Kidney glomerular epithelial cell (primary cell): Measurements from ENCODE around the gene MFSD1.
A peak's percentile ranks its signal among the peaks of the same experiment; 100 is the strongest.

Experiments used
- DNase-seq: peaks from one replicate; lab custom pipeline; 2025; lab: John Stamatoyannopoulos, UW

The MFSD1 gene, protein sequence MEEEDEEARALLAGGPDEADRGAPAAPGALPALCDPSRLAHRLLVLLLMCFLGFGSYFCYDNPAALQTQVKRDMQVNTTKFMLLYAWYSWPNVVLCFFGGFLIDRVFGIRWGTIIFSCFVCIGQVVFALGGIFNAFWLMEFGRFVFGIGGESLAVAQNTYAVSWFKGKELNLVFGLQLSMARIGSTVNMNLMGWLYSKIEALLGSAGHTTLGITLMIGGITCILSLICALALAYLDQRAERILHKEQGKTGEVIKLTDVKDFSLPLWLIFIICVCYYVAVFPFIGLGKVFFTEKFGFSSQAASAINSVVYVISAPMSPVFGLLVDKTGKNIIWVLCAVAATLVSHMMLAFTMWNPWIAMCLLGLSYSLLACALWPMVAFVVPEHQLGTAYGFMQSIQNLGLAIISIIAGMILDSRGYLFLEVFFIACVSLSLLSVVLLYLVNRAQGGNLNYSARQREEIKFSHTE

DNA sequence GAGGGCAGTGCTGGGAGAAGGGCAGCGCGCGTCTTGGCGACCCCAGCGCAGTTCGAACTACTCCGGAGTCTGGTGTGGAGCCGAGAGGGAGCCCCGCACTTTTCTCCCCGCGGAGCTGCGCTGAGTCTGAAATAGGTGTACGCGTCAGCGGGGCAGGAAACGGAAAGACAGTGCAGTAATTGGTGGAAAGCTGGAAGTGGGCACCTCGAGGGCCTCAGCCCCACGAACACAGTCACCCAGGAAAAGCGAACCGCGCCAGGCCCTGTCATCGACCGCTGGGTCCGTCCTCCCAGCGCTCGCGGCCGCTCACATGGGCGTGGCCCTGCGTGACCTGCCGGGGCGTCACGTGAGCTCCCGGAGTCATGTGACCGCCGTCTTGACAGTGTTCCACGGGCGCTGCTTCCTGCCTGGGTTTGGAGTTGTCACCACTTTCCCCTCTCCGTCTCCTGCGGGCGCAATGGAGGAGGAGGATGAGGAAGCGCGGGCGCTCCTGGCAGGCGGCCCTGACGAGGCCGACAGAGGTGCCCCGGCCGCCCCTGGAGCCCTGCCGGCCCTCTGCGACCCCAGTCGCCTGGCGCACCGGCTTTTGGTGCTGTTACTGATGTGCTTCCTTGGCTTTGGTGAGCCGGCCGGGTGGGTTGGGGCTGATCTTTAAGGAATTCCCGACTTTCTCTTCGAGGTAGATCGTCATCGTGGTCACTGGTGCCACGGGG lies at the start of gene MFSD1:
Gene MFSD1, plus strand, starts transcription at position 359 of the 713 bp plus-strand sequence. Its CDS starts 99 bp downstream, at position 458.
- peak; percentile 69 for DNase-seq

DNA sequence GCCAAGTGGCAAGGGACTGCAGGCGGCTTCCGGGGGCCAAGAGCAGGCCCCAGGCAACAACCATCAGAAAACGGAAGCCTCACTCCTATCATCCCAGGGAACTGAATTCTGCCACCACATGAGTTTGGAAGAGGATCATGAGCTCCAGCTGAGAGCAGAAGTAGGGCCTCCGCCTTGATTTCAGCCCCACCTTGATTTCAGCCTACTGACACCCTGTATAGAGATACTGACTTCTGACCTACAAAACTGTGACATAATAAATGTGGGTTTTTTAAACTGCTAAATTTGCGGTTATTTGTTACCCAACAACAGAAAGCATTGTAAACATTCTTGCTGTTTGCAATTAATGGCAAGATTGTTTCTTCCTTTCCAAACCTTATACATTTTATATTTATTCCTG lies 48.0 kb upstream of the MFSD1 start:
- DNase-seq, result no peak

DNA sequence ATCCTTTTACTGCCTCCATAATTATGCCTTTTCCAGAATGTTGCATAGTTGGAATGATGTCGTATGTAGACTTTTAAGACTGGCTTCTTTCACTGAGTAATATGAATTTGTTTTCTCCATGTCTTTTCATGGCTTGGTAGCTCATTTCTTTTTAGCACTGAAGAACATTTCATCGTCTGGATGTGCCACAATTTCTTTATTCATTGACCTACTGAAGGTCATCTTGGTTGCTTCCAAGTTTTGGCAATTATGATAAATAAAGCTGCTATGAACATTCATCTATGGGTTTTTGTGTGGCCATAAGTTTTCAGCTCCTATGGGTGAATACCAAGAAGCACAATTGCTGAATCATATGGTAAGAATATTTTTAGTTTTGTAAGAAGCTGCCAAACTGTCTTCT lies 46.4 kb upstream of the MFSD1 start:
- DNase-seq, result no peak

DNA sequence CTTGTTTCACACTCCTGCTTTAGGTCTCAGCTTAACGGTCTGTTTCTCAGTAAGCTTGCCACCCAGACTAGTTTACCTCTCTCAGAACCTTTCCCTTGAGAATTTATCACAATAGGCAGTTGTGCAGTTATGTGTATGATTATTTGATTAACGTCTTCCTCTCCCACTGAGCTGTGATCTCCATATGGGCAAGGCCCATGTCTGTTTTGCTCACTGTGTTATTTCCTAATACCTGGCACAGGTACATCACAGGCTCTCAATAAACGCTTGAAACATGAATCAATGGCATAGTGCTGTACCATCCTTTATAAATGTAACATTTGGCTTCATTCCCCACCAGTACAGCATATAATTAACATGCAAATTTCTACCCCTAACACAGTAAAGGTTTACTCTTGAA lies 40.5 kb upstream of the MFSD1 start:
- DNase-seq, result no peak

DNA sequence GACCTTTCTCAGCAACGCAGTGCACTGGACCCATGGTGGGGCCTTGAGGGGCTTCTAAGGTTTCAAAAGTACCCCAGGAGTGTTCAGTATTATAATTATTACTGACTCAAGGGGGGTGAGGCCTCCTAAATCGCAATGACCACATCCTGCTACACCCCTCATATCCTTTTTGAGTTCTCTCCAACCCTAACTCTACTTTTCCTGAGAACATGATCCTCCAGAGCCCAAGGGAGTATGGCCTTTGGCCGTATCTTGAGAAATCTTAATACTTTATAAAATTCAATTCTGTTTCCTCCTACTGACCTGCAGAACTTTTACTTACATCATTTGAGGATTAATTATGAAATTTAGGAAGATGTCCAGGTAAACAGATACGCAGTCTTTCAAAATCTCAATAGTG lies 39.2 kb upstream of the MFSD1 start:
- no peak for DNase-seq

DNA sequence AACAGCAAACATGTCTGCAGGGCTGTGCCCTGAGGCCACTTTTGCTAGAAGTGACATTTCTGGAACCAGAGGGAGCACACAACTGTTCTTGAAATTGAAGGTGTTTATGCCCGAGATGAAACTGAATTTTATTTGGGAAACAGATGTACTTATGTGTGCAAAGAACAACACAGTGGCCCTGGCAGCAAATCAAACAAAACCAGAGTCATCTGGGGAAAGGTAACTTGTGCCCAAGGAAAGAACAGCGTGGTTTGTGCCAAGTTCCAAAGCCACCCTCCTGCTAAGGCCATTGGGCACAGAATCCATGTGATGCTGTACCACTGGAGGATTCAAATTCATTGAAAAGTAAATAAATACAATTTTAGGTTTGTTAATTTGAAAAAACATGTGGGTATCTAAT lies 38.4 kb upstream of the MFSD1 start:
- DNase-seq, result no peak

DNA sequence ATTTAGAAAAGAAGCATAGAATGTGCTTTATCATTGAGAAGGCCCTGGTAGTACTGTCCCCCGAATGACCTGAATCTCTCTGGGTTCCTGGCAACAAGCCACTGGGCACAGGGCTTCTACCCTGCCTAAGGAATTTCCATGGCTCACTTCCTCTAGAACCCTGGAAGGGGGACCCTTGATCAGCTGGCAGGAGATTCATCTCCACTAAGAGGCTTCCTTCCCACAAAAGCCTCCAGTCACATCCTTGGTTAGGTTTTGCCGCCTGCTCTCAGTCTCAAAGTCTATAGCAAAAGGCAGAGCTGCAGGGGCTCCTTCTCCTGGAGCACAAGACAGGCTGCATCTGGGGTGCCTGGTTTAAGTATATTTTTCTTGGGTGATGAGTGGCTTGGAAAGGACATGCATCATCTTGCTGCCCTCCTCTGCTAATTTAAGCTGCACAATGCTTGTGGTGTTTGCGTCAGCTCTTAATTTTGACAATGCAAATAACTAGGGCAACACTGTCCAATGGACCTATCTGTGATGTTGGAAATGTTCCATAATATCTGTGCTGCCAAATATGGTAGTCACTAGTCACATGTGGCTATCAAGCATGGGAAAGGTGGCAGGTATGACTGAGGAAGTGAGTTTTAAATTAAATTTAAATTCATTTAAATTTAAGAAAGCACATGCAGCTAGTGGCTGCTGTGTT lies 36.2 kb upstream of the MFSD1 start:
- DNase-seq, result no peak

DNA sequence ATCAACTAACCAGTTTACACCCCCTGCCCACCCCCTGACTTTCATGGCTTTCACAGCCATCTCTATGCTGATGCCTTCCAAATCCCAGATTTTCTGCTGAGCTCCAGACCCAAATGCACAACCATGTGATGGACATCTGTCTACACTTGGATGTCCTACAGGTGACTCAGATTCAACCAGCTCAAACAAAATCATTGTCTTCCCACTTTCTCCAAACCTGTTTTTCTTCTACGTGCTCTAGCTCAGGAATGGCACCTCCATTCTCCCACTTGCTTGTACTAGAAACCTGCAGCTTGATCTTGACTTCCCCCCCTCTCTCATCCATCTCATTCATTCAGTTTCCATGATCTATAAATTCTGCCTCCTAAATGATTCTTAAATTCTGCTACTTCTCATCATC lies 35.5 kb upstream of the MFSD1 start:
- no peak for DNase-seq

DNA sequence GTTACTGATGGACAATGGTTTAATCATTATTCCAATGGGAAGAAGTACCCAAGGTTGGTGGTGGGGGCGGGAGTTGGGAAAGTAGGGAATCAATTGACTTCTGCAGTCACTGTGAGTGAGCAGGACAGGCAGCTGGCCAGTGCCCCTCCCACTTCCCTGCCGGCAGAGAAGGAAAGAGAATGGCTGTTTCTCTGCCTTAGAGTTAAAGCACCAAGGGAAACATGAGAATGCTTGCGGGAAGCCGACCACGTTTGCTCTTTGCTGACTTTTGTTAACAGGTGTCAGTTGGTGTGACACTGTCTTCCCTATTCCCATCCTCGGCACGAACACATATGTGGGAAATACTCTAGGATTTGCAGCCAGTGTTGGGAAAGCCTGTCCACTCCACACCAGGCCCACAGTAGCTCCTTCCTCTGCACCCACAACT lies 33.5 kb upstream of the MFSD1 start:
- peak; percentile 51 for DNase-seq

DNA sequence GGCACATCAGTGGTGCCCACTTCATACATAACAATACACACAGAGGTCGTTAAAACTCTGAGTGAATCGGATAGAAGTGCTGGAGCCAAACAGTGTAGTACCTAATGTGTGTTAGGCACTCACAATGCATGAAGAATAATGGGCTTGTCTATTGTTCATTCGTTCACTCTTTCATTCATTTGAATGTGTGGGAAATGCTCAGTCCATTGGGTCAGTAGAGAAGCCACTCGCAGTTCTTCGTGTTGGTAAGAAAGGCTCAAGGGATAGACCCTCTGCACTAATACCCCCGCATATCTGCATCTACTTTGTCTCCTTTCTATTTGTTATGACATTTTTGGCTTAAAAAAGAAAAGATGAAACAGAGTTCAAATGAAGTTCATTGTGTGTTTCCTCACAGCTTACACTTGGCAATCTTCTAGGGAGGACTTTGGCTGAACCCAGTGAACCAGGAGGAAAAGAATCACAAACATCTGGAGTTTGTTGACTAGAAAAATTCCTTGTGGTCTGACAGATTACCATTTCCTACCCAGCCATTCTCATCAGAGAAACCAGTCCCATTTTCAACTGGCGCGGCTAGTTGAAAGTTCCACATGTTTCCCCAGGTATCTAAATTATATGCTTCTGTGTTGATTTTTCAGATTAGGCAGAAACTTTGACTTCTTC lies 32.8 kb upstream of the MFSD1 start:
- peak; percentile 80 for DNase-seq

DNA sequence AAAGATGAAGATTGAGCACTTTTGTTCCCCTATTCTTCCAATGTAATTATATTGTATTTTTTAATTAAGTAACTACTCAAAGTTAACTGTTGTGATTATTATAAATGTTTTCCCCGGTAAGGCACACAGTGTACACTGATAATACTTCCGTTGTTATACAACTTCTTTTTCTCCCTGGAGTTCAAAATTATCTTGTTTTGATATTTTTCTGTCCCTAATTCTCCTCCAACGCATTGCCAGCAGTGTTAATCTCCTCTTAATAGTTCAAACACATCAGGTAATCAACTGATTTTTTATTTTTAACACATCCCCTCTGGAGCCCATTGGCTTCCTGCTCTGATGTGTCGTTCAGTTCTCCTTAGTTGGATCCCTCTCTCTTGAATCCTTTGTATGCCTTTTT lies 32.3 kb upstream of the MFSD1 start:
- no peak for DNase-seq

DNA sequence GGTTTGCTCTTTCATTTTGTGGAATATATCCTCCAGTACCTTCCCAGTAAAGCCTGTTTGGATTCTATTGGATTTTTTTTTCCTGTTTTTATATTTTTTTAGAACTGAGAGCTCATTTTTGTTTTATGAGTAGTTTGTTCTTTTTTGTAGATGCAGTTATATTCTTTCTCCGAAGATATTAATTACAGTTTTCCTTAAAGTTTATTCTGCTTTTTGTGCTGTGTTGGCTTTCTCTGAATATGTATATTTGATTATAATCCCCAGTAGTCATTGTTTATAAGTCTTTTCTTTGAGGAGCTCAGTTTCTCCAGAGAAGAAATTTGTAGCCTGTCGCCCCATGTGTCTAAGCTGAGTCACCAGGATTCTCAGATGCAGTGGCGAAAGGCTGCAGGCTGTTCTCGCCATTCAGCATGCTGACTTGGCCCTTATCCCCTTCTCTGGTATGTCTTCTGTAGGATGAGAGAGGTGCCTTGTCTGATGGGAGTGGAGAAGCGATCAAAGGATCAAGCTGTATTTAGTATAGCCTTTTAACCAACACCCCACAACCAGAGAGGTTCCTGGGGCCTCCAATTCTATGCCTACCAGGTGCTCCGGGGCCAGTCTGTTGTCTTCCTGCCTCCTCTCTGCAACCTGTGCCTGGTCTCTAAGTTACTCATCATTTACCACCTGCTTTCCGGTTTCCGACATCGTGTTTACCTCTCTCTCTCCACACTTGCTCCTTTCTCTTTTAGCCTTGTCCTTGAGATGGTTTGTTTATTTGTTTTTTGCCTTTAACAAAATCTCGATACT lies 31.7 kb upstream of the MFSD1 start:
- no peak for DNase-seq

DNA sequence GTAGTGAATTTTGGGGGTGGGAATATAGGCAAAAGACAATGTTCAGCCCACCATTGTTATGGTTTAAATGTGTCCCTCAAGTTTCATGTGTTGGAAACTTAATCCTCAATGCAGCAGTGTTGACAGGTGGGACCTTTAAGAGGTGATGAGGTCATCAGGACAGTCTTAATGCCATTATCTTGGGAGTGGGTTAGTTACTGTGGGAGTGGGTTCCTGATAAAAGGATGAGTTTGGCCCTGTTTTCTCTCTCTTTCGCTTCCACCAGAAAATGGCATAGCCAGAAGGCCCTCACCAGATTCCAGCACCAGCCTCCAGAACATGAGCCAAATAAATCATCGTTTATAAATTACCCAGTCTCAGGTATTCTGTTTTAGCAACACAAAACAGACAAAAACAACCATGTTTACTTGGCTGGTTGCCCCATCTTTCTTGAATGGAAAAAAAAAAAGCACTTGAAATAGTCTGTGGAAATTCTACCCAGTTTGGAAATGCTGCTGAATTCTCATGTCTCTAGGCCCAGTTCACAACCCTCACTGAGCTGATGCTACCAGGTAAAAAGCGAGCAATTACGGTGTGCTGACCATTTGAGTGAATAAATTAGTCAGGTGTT lies 31.0 kb upstream of the MFSD1 start:
- DNase-seq, result no peak

DNA sequence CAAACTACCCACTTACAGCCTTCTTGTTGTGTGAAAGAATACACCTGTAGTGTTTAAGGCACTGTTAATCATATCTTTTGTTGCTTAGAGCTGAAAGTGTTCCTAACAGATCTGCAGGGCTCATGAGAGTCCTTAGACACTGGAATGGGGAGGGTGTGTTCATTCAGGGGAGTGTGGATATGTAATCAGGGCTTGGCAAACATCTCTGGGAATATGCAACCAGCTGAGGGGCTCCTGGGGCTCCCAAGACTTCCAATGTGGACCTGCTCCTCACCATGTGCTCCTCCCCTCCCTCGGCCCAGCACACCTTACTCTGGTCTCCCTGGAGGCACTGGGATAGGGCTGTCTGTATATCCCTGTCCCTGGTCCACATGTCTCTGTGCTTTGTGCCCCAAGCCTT lies 30.3 kb upstream of the MFSD1 start:
- DNase-seq, result no peak

DNA sequence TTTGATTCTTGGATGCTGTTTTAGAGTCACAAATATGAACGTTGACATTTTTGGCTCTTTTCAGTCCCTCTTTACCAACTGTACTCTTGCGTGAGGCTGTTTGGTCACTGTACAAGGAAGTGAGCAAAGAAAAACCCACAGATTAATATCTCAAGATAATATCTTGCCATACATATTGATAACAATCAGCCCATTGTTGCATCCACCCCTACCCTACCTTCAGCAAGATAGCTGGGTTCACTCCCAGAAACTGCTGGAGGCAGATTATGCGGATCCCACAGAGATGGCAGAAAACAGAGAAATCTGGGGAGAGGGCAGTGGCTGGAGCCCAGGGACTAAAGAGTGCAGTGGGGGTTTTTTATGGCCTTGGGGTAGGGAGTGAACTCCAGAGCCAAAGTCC lies 29.9 kb upstream of the MFSD1 start:
- DNase-seq, result no peak

DNA sequence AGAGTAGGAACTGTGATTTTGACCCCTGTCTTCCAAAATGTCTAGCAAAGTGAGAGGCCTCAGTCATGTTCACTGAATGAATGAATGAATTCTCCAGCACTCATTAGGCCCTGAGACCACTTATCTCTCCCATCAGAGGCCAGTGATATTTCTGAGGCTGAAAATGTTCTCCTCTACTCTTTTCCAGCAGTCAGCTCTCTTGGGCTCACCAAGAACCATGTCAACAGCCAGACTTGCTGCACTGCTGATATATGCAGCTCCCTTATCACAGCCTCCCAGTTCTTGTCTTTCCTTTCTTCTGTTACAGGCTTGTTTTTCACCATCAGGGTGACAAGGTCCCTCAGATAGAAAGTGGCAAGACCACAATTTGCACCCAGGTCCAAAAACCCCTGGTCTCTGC lies 28.7 kb upstream of the MFSD1 start:
- DNase-seq, result no peak

DNA sequence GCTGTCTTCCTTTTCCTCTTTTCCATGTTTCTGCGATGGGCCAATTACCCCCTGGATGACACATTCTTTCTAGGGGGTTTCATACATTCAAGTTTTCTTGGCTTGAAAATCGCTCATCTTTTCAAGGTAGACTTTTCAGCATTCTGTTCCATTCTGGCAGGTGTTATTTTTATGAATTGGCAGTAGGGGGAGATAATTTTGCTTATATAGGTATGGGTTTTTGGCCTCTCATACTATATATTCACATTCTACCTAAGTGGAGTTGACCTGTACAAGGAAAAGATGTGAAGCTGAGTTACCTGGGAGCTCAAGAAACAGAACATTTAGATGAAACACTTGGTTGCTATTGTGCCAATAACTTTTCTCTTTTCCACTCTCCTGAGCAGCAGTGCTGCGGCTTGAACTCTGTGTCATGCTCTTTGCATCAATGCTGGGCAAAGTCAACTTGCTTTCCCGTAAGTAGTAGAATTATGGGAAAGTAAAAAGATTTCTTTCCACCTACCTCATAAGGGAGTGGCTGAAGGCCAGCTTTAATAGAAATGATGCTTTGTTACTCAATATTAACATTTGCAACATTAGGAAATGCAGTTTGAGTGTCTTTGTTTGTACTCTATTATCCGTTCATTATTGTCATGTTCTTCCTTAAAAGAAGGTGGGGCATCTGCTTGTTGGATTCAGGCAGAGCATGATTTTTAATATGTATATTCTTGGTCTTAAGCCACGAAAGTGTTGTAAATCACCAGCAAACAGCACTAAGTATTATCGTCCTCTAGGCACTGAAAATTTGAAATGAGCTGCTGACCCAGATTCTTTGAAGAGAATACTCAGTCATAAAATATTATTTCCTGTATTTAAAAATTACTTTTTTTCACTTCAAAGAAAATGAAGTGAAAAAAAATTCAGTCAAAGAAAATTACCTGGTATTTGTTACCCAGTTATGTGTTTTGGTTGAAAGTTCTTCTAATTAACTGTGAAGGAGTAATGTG lies 27.7 kb upstream of the MFSD1 start:
- DNase-seq, result peak; percentile 8

DNA sequence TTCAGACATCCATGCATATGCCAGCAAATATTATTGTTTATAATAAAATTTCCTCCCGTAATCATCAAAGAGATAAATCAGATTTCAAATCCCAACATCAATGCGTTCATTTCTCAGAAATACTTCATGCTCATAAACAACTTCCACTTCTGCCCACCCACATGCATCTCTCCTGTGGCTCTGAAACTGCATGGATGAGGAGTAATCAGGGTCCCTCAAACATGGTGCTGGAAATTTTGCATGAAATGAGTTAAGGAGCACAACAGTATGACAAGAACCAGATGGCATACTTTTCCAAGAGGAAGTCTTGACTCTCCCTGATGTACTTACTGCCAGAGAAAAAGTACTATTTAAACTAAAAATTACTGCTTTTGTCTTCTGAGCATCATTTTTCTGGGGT lies 26.9 kb upstream of the MFSD1 start:
- no peak for DNase-seq
